Sigmoid colon (tissue), 7 donors: ENCODE data around the gene NCKAP5. TPM values are rescaled to one million over a fixed set of nuclear protein-coding genes. Genes with fewer than 3 reads are reported as not detected.

Experiments used
- DNase-seq: peaks from one replicate; pipeline ENCODE4 v3.0.0-alpha.2; 2019
- H3K27ac ChIP-seq, 4 donors: fragments of 200-600 bp; sonication (generic); one replicate each; pipeline ENCODE4 v1.5.1; 2016 to 2019; ENCODE audit warnings: mild to moderate bottlenecking in 1 of 4
- H3K27me3 ChIP-seq, 3 donors: fragments of 200-600 bp; sonication (generic); one replicate each; pipeline ENCODE4 v1.5.1; 2019; ENCODE audit warnings: mild to moderate bottlenecking in 1 of 3
- H3K36me3 ChIP-seq, 4 donors: fragments of 200-600 bp; sonication (generic); one replicate each; pipeline ENCODE4 v1.5.1; 2016 to 2019
- H3K4me1 ChIP-seq, 4 donors: fragments of 200-600 bp; sonication (generic); one replicate each; pipeline ENCODE4 v1.5.1; 2017 to 2019
- H3K4me3 ChIP-seq, 4 donors: fragments of 200-600 bp; sonication (generic); one replicate each; pipeline ENCODE4 v1.5.1; 2017 to 2019; ENCODE audit warnings: mild to moderate bottlenecking in 2 of 4, moderate library complexity in 1 of 4
- H3K9me3 ChIP-seq, 4 donors: fragments of 200-600 bp in 3 of 4; sonication (generic) in 3 of 4; one replicate each; pipeline versions ENCODE4 v1.5.1 to v1.6.1; 2013 to 2019
- CTCF ChIP-seq, 4 experiments: fragments of 450-650 bp in 3 of 4; fragments of 200-600 bp in 1 of 4; IDR thresholded peaks; one replicate each; pipeline ENCODE4 v1.5.1; 2016 to 2019; ENCODE audit warnings: antibody characterized with exemption in 4 of 4, mild to moderate bottlenecking in 3 of 4, moderate library complexity in 2 of 4
- EP300 ChIP-seq, 4 donors: sonication (generic); formaldehyde crosslinking; IDR thresholded peaks; one replicate each; pipeline ENCODE4 v1.6.1; 2017; ENCODE audit warnings: antibody characterized with exemption in 4 of 4
- POLR2A ChIP-seq, 2 donors: fragments of 450-650 bp; IDR thresholded peaks; one replicate each; pipeline ENCODE4 v1.6.1; 2016; ENCODE audit warnings: antibody characterized with exemption in 2 of 2, mild to moderate bottlenecking in 2 of 2, moderate library complexity in 2 of 2
- POLR2AphosphoS5 ChIP-seq, 4 donors: sonication (generic); formaldehyde crosslinking; IDR thresholded peaks; one replicate each; pipeline ENCODE4 v1.6.1; 2017; ENCODE audit warnings: antibody characterized with exemption in 4 of 4
- WGBS, 2 donors: extraction: QIAGEN DNeasy Blood & Tissue Kit; methylation state at CpG; one replicate each; pipeline ENCODE4 v1.1.7; 2013; 5-methylcytosine and 5-hydroxymethylcytosine counted together
- intact Hi-C: fragments of 100-400 bp; cut with DNase I; formaldehyde crosslinking; loops from one replicate; pipeline ENCODE4 v1.15.1; 2023
- polyA plus RNA-seq, 3 donors: library from polyadenylated mRNA; stranded (reverse); fragments of 200-250 nt; gene quantifications; one replicate each; pipeline ENCODE4 v1.2.3, GENCODE V29; 2013
- total RNA-seq, 4 donors: library from RNA; depleted of rRNA; stranded (reverse); fragments of >200 nt; gene quantifications; one replicate each; pipeline ENCODE4 v1.1.0, GENCODE V29; 2016
- donor health status: healthy with polysubstance abuse.
- donor health status: Bipolar disorder and iron deficiency.
- donor health status: healthy.

Gene NCKAP5
- total and polyA plus RNA-seq, 7 donors: under 0.01 to 3.7 (median 0.60) TPM

- Histone ChIP-seq H3K36me3 (no peaks in the 10 kb centered on the region), H3K27ac (no peak overlapping the region), H3K27me3 (no peaks in the 10 kb centered on the region), H3K4me1 (no peaks in the 10 kb centered on the region), H3K9me3 (no peaks in the 10 kb centered on the region), H3K4me3 (no peak overlapping the region)
- TF ChIP-seq POLR2AphosphoS5 (IDR thresholded peaks at IDR 0.05) (no peak), CTCF (IDR thresholded peaks at IDR 0.05) (no peak), EP300 (IDR thresholded peaks at IDR 0.05) (no peak), POLR2A (IDR thresholded peaks at IDR 0.05) (no peak)
- intact Hi-C loops: no loop called here
- WGBS, 2 donors: 46 to 68% methylated on average over 1 of the region's 1 CpG
- no peak for DNase-seq
Observed at GRCh38 chr2:133581010-133581760, 12.9 kb upstream of the NCKAP5 start.

GRCh38 chr2:133579274-133579673 is 11.0 kb upstream of the NCKAP5 start:
- no peak for DNase-seq
- 22 to 79% methylated on average over 1 of the region's 1 CpG for WGBS, 2 donors
- no peaks in the 10 kb centered on the region for H3K4me1 ChIP-seq

GRCh38 chr2:133576714-133577113 is 8.5 kb upstream of the NCKAP5 start:
- DNase-seq: no peak
- H3K27me3 ChIP-seq: no peaks in the 10 kb centered on the region

More at GRCh38 chr2:133579274-133579673, 11.0 kb upstream of the NCKAP5 start:
- Histone ChIP-seq H3K9me3 (no peaks in the 10 kb centered on the region), H3K4me3 (no peak overlapping the region), H3K36me3 (no peaks in the 10 kb centered on the region), H3K27ac (no peak overlapping the region), H3K27me3 (no peaks in the 10 kb centered on the region)
- intact Hi-C loops: no loop called here
- TF ChIP-seq CTCF (IDR thresholded peaks at IDR 0.05): no peak
- TF ChIP-seq POLR2AphosphoS5 (IDR thresholded peaks at IDR 0.05): no peak
- TF ChIP-seq EP300 (IDR thresholded peaks at IDR 0.05): no peak
- no peak for TF ChIP-seq POLR2A (IDR thresholded peaks at IDR 0.05)

GRCh38 chr2:133574620-133575019 is 6.4 kb upstream of the NCKAP5 start:
- Histone ChIP-seq H3K4me3 (no peak overlapping the region), H3K36me3 (no peaks in the 10 kb centered on the region), H3K9me3 (no peaks in the 10 kb centered on the region), H3K4me1 (no peaks in the 10 kb centered on the region), H3K27ac (no peak overlapping the region), H3K27me3 (no peaks in the 10 kb centered on the region)
- intact Hi-C loops: no loop called here
- DNase-seq: no peak
- TF ChIP-seq EP300 (IDR thresholded peaks at IDR 0.05) (no peak), POLR2A (IDR thresholded peaks at IDR 0.05) (no peak), POLR2AphosphoS5 (IDR thresholded peaks at IDR 0.05) (no peak), CTCF (IDR thresholded peaks at IDR 0.05) (no peak)
- 68 to 85% methylated on average over 1 of the region's 1 CpG for WGBS, 2 donors

More at GRCh38 chr2:133576714-133577113, 8.5 kb upstream of the NCKAP5 start:
- H3K36me3 ChIP-seq: no peaks in the 10 kb centered on the region
- TF ChIP-seq CTCF (IDR thresholded peaks at IDR 0.05) (no peak), EP300 (IDR thresholded peaks at IDR 0.05) (no peak), POLR2A (IDR thresholded peaks at IDR 0.05) (no peak), POLR2AphosphoS5 (IDR thresholded peaks at IDR 0.05) (no peak)
- no peak overlapping the region for H3K4me3 ChIP-seq
- intact Hi-C loops: no loop called here
- no peaks in the 10 kb centered on the region for H3K4me1 ChIP-seq
- 7 to 44% methylated on average over 1 of the region's 1 CpG for WGBS, 2 donors
- H3K9me3 ChIP-seq: no peaks in the 10 kb centered on the region
- no peak overlapping the region for H3K27ac ChIP-seq
